HG02610 (cell line): ENCODE measurements around the gene PDE9A.

Experiments
- ATAC-seq: cut with Tn5 transposase; IDR thresholded peaks from one replicate; pipeline ENCODE4 v1.9.1; 2021; ENCODE audit warnings: mild to moderate bottlenecking, moderate library complexity; ENCODE audit not compliant: unreplicated experiment

PDE9A gene

DNA sequence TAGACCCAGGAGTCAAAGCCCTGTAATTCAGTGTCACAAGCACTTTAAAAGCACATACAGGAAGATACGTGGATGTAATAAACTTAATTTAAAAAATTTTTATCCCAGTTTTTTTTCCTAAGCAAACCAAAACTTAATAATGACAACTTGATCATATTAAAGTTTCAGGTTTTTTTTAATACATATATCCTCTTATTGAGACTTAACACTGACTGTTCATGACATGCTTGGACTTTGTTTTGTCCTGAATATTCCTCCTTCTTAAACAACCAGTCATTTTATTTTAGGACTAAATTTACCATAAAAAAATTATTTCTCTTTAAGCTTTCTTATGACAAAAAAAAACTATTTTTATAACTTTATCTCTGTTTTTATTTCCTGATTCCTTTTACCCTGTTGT, 161.8 kb downstream of the PDE9A start:
- ATAC-seq: no peak

DNA sequence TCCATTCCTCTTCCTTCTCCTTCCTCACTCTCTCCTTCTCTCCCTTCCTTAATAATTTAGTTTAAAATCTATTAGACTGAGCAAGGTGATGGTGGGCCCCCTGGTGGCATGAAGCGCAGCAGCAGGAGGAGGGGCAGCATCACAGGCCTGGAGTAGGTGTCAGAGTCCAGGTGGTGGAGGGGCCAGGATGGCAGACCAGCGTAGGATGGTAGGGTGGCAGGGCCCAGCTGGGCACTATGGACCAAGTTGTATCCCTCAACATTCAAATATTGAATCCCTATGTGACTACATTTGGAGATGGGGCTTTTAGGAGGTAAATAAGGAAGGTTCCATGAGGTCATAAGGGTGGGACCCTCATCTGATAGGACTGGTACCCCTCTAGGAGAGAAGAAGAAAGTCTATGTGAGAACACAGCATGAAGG, 164.9 kb downstream of the PDE9A start:
- ATAC-seq: no peak

GRCh38 chr21:42819861-42820615, 166.6 kb downstream of the PDE9A start:
- no peak for ATAC-seq

DNA sequence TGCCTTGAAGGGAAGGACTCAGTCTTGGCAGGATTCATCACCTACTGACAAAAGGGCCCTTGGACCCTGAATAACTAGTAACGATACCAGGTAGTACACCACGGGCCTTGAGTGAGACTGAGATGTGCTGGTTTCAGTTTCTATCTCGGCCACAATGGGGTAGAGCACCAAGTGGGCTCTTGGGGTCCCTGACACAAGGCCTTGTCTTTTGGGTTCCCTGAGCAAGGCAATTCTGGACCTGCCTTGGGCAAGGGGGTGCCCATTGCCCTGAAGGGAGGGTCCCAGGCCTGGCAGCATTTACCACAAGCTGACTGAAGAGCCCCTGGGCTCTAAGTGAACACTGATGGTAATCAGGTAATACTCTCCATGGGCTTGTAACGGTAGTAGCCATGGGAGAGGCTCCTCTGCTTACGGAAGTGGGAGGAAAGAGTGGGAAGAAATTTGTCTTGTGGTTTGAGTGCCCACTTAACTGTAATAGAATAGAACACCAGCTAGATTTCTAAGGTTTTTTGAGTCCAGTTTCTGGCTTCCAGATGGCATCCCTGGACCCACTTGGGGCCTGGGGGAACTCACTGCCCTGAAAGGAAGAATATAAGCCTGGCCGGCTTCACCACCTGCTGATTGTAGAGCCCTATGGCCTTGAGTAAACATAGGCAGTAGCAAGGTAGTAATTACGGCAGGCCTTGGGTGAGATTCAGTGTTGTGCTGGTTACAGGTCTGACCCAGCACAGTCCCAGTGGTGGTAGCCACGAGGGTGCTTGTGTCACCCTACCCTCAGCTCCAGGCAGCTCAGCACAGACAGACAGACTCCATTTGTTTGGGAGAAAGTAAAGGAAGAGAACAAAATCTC, 167.4 kb downstream of the PDE9A start:
- ATAC-seq: no peak
